ENCODE data around the gene NHSL2. TPM values are rescaled to one million over a fixed set of nuclear protein-coding genes. Genes with fewer than 3 reads are reported as not detected.

Gene NHSL2
- total and polyA plus RNA-seq, 2 of the 13 experiments (the other 11 are each of a cell fraction or from before 2014, with no cell fraction given) = not detected

- TF ChIP-seq SOX13 (IDR thresholded peaks at IDR 0.05) (no peak), SOX13 (CRISPR knock-in tag; conservative IDR thresholded peaks at IDR 0.05 in 1 of 2, IDR thresholded peaks at IDR 0.05 in 1 of 2) (no peak), HOXD1 (CRISPR knock-in tag; IDR thresholded peaks at IDR 0.05) (no peak), ATF4 (CRISPR knock-in tag; IDR thresholded peaks at IDR 0.05) (no peak)
- TF ChIP-seq, protein P1, sequence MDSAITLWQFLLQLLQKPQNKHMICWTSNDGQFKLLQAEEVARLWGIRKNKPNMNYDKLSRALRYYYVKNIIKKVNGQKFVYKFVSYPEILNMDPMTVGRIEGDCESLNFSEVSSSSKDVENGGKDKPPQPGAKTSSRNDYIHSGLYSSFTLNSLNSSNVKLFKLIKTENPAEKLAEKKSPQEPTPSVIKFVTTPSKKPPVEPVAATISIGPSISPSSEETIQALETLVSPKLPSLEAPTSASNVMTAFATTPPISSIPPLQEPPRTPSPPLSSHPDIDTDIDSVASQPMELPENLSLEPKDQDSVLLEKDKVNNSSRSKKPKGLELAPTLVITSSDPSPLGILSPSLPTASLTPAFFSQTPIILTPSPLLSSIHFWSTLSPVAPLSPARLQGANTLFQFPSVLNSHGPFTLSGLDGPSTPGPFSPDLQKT (CRISPR knock-in tag; IDR thresholded peaks at IDR 0.05; ENCODE audit: borderline replicate concordance) = no peak
- TF ChIP-seq, protein P2, sequence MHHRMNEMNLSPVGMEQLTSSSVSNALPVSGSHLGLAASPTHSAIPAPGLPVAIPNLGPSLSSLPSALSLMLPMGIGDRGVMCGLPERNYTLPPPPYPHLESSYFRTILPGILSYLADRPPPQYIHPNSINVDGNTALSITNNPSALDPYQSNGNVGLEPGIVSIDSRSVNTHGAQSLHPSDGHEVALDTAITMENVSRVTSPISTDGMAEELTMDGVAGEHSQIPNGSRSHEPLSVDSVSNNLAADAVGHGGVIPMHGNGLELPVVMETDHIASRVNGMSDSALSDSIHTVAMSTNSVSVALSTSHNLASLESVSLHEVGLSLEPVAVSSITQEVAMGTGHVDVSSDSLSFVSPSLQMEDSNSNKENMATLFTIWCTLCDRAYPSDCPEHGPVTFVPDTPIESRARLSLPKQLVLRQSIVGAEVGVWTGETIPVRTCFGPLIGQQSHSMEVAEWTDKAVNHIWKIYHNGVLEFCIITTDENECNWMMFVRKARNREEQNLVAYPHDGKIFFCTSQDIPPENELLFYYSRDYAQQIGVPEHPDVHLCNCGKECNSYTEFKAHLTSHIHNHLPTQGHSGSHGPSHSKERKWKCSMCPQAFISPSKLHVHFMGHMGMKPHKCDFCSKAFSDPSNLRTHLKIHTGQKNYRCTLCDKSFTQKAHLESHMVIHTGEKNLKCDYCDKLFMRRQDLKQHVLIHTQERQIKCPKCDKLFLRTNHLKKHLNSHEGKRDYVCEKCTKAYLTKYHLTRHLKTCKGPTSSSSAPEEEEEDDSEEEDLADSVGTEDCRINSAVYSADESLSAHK (CRISPR knock-in tag; IDR thresholded peaks at IDR 0.05; ENCODE audit: borderline replicate concordance) = no peak
Measured at GRCh38 chrX:72100824-72101351, 190.2 kb downstream of the NHSL2 start (continued).

- no peaks in the 10 kb centered on the region for H3K4me1 ChIP-seq (ENCODE audit: insufficient read depth, low read length)
- H3K27ac ChIP-seq (ENCODE audit: extremely low read length, insufficient read depth, low read length) = no peak overlapping the region
- ChIA-PET POLR2A (no interaction called here), CTCF (ENCODE audit: low intra/inter-chr PET ratio, low total read pairs) (no interaction called here)
- no CpG with 5 or more reads among the region's 4 CpGs for WGBS (ENCODE audit: low lambda C conversion rate)
- no peaks in the 10 kb centered on the region for H4K20me1 ChIP-seq (ENCODE audit: insufficient read depth, low read length)
- in situ Hi-C loops (cut with HindIII; ENCODE audit: extremely low pct_ligation_motif_present, low pct_unique_long_range_greater_than_20kb) = no loop called here
- no peak overlapping the region for H2AFZ ChIP-seq (ENCODE audit: low read length)
- no peaks in the 10 kb centered on the region for H3K27me3 ChIP-seq (ENCODE audit: control insufficient read depth in 1 of 2, insufficient read depth in 2 of 2, low read length in 2 of 2)
- DNase-seq (ENCODE audit: low spot score) = no peak
- FAIRE-seq = no peak
- intact Hi-C loops (cut with micrococcal nuclease; ENCODE audit: unreplicated experiment) = no loop called here
- no peak overlapping the region for H3K9ac ChIP-seq (ENCODE audit: insufficient read depth, low read depth, low read length)
- H3K9me3 ChIP-seq (ENCODE audit: low read length) = no peaks in the 10 kb centered on the region
- no peak overlapping the region for H3K4me3 ChIP-seq (replicated peaks in 1 of 3; ENCODE audit: insufficient read depth in 1 of 3, low read depth in 2 of 3, low read length in 3 of 3)
- BruUV-seq (replicated peaks) = no TSS peak
- no peaks in the 10 kb centered on the region for H3K79me2 ChIP-seq (ENCODE audit: insufficient read depth, low read length)
- H3K36me3 ChIP-seq (replicated peaks in 1 of 2; ENCODE audit: control insufficient read depth in 1 of 2, insufficient read depth in 2 of 2, low read length in 2 of 2) = no peaks in the 10 kb centered on the region
- TF ChIP-seq SMC3 (IDR thresholded peaks at IDR 0.05; ENCODE audit: low read length) (no peak), FOSL2 (CRISPR knock-in tag; IDR thresholded peaks at IDR 0.05) (no peak), MTF1 (CRISPR knock-in tag; IDR thresholded peaks at IDR 0.05) (no peak)
- no peak for ATAC-seq
- H3K4me2 ChIP-seq (ENCODE audit: low read depth, low read length) = no peak overlapping the region
Measured at GRCh38 chrX:72101597-72102037, 191.0 kb downstream of the NHSL2 start.

Measured in HepG2 (cell line).